K562 (cell line): ENCODE data around the gene CEP19. TPM values are rescaled to one million over a fixed set of nuclear protein-coding genes. Genes with fewer than 3 reads are reported as not detected.
A peak's percentile ranks its signal among the peaks of the same experiment; 100 is the strongest.

Source experiments
- ARID1B ChIP-seq: fragments of 450-650 bp; IDR thresholded peaks from 2 replicates; pipeline ENCODE4 v1.6.1; 2016; ENCODE audit warnings: antibody characterized with exemption, mild to moderate bottlenecking, inconsistent platforms
- BRD4 ChIP-seq: fragments of 200-600 bp; sonication (generic); IDR thresholded peaks from 2 replicates; pipeline ENCODE4 v1.6.1; 2017; ENCODE audit warnings: inconsistent platforms
- CHD4 ChIP-seq: fragments of 200-600 bp; sonication (generic); IDR thresholded peaks from 3 replicates; pipeline ENCODE4 v1.6.1; 2012; ENCODE audit warnings: low read depth, mild to moderate bottlenecking, mixed read lengths, low read length, inconsistent platforms; ENCODE audit not compliant: insufficient read depth, insufficient replicate concordance, poor library complexity, severe bottlenecking
- HDAC3 ChIP-seq: fragments of 450-650 bp; IDR thresholded peaks from 2 replicates; pipeline ENCODE4 v1.6.1; 2018; ENCODE audit warnings: borderline replicate concordance, mild to moderate bottlenecking, moderate library complexity; ENCODE audit not compliant: partially characterized antibody
- MEF2A ChIP-seq: IDR thresholded peaks from 2 replicates; pipeline ENCODE4 v1.6.1; 2011; ENCODE audit warnings: low read depth, mild to moderate bottlenecking, low read length, moderate library complexity; ENCODE audit not compliant: control insufficient read depth
- POLR2H ChIP-seq: IDR thresholded peaks from 2 replicates; pipeline ENCODE4 v1.6.1; 2016; ENCODE audit warnings: missing genetic modification characterization, low read depth, mild to moderate bottlenecking, control low read depth, missing compliant biosample characterization, moderate library complexity
- PPARD ChIP-seq: fragments of 250-450 bp; sonication (Bioruptor Pico); IDR thresholded peaks from 2 replicates; pipeline ENCODE4 v1.8.0; 2022; ENCODE audit warnings: inconsistent platforms, mild to moderate bottlenecking, moderate library complexity
- SIN3A ChIP-seq, 2 experiments: fragments of 150-350 bp in 1 of 2; IDR thresholded peaks; 2 replicates each; pipeline ENCODE4 v1.6.1; 2011 to 2016; ENCODE audit warnings: borderline replicate concordance in 2 of 2, low read depth in 2 of 2, low read length in 2 of 2, mild to moderate bottlenecking in 2 of 2, moderate library complexity in 2 of 2; ENCODE audit not compliant: control insufficient read depth in 1 of 2
- TCFL5 ChIP-seq: fragments of 250-450 bp; sonication (Bioruptor Pico); conservative IDR thresholded peaks from 2 replicates; pipeline ENCODE4 v1.6.1; 2021; ENCODE audit warnings: mild to moderate bottlenecking, moderate library complexity, matching md5 sums
- XRCC4 ChIP-seq: IDR thresholded peaks from one replicate; pipeline ENCODE4 v1.6.1; 2011; ENCODE audit not compliant: insufficient read depth, insufficient read length; ENCODE audit errors: extremely low read depth
- ZBTB8A ChIP-seq: fragments of 450-650 bp; IDR thresholded peaks from 2 replicates; pipeline ENCODE4 v1.6.1; 2018; ENCODE audit warnings: mild to moderate bottlenecking, moderate library complexity; ENCODE audit not compliant: partially characterized antibody
- ZNF436 ChIP-seq: fragments of 250-450, 450-650 bp; sonication (Bioruptor Pico); formaldehyde crosslinking; IDR thresholded peaks from 2 replicates; pipeline ENCODE4 v1.7.0; 2020; ENCODE audit warnings: mild to moderate bottlenecking
- ZNF445 ChIP-seq: fragments of 250-450 bp; sonication (Bioruptor Pico); IDR thresholded peaks from 2 replicates; pipeline ENCODE4 v1.4.0; 2020; ENCODE audit warnings: low read depth, mild to moderate bottlenecking, moderate library complexity
- ZNF644 ChIP-seq: fragments of 200-800 bp; sonication (Bioruptor generic); IDR thresholded peaks from 2 replicates; pipeline ENCODE4 v1.6.1; 2016; ENCODE audit warnings: low read depth, missing genetic modification characterization, missing compliant biosample characterization
- polyA plus RNA-seq, 8 experiments: library from polyadenylated mRNA; depleted of rRNA in 4 of 8; stranded (reverse) in 5 of 8; unstranded in 3 of 8; fragments of >200 nt; fragmentation: Nextera tagmentation in 2 of 8; fragmentation: Illumina TruSeq in 1 of 8; extraction: Ambion mirVana in 2 of 8; extraction: Trizol in 1 of 8; gene quantifications; 2 replicates each; pipeline versions ENCODE4 v1.2.1 to v1.2.3, GENCODE V29; 2011 to 2014; ENCODE audit warnings: inconsistent platforms in 1 of 8, missing spikeins in 1 of 8
- total RNA-seq, 7 experiments: library from RNA; depleted of rRNA in 6 of 7; stranded (reverse); fragments of >200 nt in 6 of 7; fragmentation: Illumina TruSeq in 2 of 7; extraction: Trizol in 2 of 7; gene quantifications; 2 replicates each; pipeline versions ENCODE4 v1.2.1 to v1.2.3, GENCODE V29; 2011 to 2021; ENCODE audit warnings: low replicate concordance in 1 of 7
- TF ChIP-seq, protein P1 (sequence below): sonication (generic); formaldehyde crosslinking; IDR thresholded peaks from 2 replicates; pipeline ENCODE4 v1.8.1; 2023; ENCODE audit warnings: missing genetic modification reagents, mild to moderate bottlenecking, borderline replicate concordance
- TF ChIP-seq, protein P2 (sequence below): fragments of 250-450 bp; sonication (Bioruptor Pico); IDR thresholded peaks from 2 replicates; pipeline ENCODE4 v1.4.0; 2020; ENCODE audit warnings: mild to moderate bottlenecking
- TF ChIP-seq, protein P3 (sequence below): fragments of 450-650 bp; IDR thresholded peaks from 2 replicates; pipeline ENCODE4 v1.7.1; 2018; ENCODE audit warnings: mild to moderate bottlenecking, low read depth; ENCODE audit not compliant: partially characterized antibody

Gene CEP19
- total and polyA plus RNA-seq, 9 of the 15 experiments (the other 6 are each of a cell fraction or from before 2014, with no cell fraction given) = 2.5 to 4.5 (median 3.7) TPM

DNA sequence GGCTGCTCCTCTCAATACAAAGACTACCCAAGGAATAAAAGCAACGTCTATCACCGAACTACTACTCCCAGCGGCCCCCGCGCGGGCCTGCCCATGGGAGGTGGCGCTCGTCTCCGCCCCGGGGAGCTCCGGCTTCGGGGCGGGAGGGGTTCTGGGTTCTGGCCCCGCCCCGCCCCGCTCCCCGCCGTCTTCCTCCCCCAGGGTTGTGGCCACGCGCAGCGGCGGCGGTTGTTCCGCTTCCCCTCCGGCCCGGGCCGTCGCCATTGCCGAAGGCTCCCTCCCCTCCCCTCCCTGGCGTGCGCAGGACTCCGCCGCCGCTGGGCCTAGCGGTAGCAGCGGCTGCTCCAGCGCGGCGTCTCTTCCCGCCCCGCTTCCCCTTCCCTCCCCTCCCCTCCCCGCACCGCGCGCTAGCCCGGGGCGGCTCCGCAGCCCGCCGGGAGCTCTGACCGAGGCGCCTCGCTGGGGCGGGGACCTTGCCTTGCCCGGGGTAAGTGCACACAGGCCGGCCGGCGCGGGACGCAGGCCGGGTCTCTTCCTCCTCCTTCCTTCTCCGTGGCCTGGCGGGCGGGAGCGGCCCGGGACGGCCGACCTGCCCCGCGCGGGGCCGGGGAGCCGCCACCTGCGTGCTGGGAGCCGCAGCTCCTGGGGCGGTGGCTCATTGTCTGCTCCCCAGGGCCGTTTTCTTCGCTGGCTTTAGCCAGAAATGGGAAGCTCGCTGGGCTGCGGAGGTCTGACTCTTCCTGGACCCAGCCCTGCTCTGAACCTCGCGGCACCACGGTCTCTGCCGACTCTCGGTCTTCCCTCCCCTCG, 27.8 kb upstream of the CEP19 start, which contains the start of gene PAK2 (continued):
- TF ChIP-seq, protein P1, sequence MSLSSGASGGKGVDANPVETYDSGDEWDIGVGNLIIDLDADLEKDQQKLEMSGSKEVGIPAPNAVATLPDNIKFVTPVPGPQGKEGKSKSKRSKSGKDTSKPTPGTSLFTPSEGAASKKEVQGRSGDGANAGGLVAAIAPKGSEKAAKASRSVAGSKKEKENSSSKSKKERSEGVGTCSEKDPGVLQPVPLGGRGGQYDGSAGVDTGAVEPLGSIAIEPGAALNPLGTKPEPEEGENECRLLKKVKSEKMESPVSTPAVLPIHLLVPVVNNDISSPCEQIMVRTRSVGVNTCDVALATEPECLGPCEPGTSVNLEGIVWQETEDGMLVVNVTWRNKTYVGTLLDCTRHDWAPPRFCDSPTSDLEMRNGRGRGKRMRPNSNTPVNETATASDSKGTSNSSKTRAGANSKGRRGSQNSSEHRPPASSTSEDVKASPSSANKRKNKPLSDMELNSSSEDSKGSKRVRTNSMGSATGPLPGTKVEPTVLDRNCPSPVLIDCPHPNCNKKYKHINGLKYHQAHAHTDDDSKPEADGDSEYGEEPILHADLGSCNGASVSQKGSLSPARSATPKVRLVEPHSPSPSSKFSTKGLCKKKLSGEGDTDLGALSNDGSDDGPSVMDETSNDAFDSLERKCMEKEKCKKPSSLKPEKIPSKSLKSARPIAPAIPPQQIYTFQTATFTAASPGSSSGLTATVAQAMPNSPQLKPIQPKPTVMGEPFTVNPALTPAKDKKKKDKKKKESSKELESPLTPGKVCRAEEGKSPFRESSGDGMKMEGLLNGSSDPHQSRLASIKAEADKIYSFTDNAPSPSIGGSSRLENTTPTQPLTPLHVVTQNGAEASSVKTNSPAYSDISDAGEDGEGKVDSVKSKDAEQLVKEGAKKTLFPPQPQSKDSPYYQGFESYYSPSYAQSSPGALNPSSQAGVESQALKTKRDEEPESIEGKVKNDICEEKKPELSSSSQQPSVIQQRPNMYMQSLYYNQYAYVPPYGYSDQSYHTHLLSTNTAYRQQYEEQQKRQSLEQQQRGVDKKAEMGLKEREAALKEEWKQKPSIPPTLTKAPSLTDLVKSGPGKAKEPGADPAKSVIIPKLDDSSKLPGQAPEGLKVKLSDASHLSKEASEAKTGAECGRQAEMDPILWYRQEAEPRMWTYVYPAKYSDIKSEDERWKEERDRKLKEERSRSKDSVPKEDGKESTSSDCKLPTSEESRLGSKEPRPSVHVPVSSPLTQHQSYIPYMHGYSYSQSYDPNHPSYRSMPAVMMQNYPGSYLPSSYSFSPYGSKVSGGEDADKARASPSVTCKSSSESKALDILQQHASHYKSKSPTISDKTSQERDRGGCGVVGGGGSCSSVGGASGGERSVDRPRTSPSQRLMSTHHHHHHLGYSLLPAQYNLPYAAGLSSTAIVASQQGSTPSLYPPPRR (CRISPR knock-in tag) = no peak
- no peak for TF ChIP-seq HDAC3
- no peak for TF ChIP-seq CHD4
- no peak for TF ChIP-seq ZNF436 (CRISPR knock-in tag)
- no peak for TF ChIP-seq XRCC4
- TF ChIP-seq PPARD (CRISPR knock-in tag) = no peak
- TF ChIP-seq, protein P2, sequence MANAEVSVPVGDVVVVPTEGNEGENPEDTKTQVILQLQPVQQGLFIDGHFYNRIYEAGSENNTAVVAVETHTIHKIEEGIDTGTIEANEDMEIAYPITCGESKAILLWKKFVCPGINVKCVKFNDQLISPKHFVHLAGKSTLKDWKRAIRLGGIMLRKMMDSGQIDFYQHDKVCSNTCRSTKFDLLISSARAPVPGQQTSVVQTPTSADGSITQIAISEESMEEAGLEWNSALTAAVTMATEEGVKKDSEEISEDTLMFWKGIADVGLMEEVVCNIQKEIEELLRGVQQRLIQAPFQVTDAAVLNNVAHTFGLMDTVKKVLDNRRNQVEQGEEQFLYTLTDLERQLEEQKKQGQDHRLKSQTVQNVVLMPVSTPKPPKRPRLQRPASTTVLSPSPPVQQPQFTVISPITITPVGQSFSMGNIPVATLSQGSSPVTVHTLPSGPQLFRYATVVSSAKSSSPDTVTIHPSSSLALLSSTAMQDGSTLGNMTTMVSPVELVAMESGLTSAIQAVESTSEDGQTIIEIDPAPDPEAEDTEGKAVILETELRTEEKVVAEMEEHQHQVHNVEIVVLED (CRISPR knock-in tag) = peak; percentile 48
- TF ChIP-seq BRD4 = 0 out of 2 replicates have a peak, but pooled peaks have one; percentile 73
- peak; percentile 67 for TF ChIP-seq POLR2H (tag)
- no peak for TF ChIP-seq MEF2A
- TF ChIP-seq SIN3A (IDR thresholded peaks at IDR 0.05; ENCODE audit: borderline replicate concordance in 2 of 2, control insufficient read depth in 1 of 2, low read depth in 2 of 2, low read length in 2 of 2) = peak in 1 of 2 experiments; percentile 56; a peak in 1 of 4 replicates
- TF ChIP-seq ZNF644 = no peak; the same call in 1 of the 2 replicates
- no peak for TF ChIP-seq ARID1B
- no peak for TF ChIP-seq ZBTB8A
- no peak for TF ChIP-seq ZNF445 (CRISPR knock-in tag)
- TF ChIP-seq, protein P3, sequence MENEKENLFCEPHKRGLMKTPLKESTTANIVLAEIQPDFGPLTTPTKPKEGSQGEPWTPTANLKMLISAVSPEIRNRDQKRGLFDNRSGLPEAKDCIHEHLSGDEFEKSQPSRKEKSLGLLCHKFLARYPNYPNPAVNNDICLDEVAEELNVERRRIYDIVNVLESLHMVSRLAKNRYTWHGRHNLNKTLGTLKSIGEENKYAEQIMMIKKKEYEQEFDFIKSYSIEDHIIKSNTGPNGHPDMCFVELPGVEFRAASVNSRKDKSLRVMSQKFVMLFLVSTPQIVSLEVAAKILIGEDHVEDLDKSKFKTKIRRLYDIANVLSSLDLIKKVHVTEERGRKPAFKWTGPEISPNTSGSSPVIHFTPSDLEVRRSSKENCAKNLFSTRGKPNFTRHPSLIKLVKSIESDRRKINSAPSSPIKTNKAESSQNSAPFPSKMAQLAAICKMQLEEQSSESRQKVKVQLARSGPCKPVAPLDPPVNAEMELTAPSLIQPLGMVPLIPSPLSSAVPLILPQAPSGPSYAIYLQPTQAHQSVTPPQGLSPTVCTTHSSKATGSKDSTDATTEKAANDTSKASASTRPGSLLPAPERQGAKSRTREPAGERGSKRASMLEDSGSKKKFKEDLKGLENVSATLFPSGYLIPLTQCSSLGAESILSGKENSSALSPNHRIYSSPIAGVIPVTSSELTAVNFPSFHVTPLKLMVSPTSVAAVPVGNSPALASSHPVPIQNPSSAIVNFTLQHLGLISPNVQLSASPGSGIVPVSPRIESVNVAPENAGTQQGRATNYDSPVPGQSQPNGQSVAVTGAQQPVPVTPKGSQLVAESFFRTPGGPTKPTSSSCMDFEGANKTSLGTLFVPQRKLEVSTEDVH = no peak
- TF ChIP-seq TCFL5 (CRISPR knock-in tag) = no peak
